NT2/D1 (cell line): Measurements from ENCODE around the gene YY1AP1.

ENCODE experiments used
- SUZ12 ChIP-seq: IDR thresholded peaks from 2 replicates; pipeline ENCODE4 v1.6.1; 2011; ENCODE audit not compliant: insufficient read length, insufficient read depth; ENCODE audit errors: extremely low read depth
- YY1 ChIP-seq: IDR thresholded peaks from 2 replicates; pipeline ENCODE4 v1.6.1; 2011; ENCODE audit not compliant: insufficient read length, insufficient read depth
- ZNF274 ChIP-seq: IDR thresholded peaks from 2 replicates; pipeline ENCODE4 v1.6.1; 2011; ENCODE audit warnings: mild to moderate bottlenecking, low read depth, low read length

DNA sequence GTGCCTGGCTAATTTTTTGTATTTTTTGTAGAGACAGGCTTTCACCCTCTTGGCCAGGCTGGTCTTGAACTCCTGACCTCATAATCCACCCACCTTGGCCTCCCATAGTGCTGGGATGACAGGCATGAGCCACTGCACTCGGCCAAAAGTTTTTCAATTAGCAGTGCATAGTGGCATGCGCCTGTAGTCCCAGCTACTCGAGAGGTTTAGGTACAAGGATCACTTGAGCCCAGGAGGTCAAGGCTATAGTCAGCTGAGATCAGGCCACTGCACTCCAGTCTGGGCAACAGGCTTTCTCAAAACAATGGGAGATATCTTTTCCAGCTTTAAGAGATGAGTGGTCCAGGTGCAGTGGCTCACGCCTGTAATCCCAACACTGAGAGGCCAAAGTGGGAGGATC is 31.1 kb upstream of the YY1AP1 start:
- TF ChIP-seq YY1, result no peak
- TF ChIP-seq SUZ12, result no peak
- TF ChIP-seq ZNF274, result no peak
